Retinal pigment epithelial cell (primary cell): ENCODE measurements around the gene SEC11C.

ENCODE experiments used
- DNase-seq: peaks from one replicate; pipeline ENCODE4 v3.0.0-alpha.2; 2010; ENCODE audit warnings: low read depth
- H3K4me3 ChIP-seq: 2 replicates; pipeline ENCODE4 v1.5.1; 2011; ENCODE audit warnings: mild to moderate bottlenecking, low read length, control low read depth, moderate library complexity
- CTCF ChIP-seq: conservative IDR thresholded peaks from 2 replicates; pipeline ENCODE4 v1.5.1; 2011; ENCODE audit warnings: low read depth, low read length, control low read depth, inconsistent platforms

SEC11C gene

GRCh38 chr18:59139615-59140301, at the start of gene SEC11C:
SEC11C (plus strand) TSS chr18:59139884; CDS start chr18:59139949, 65 bp downstream.
- peak; percentile 93 for DNase-seq
- peak within 1 kb of the TSS; percentile 92 for H3K4me3 ChIP-seq
- no peak for TF ChIP-seq CTCF

- no peak for DNase-seq
- no peak overlapping the region for H3K4me3 ChIP-seq
- no peak for TF ChIP-seq CTCF
Measured at GRCh38 chr18:59090966-59091603, 48.6 kb upstream of the SEC11C start.

- no peak for TF ChIP-seq CTCF
- DNase-seq: no peak
- no peak overlapping the region for H3K4me3 ChIP-seq
Measured at GRCh38 chr18:59093668-59094067, 46.0 kb upstream of the SEC11C start.

GRCh38 chr18:59094569-59094968, 45.1 kb upstream of the SEC11C start:
- no peak overlapping the region for H3K4me3 ChIP-seq
- no peak for TF ChIP-seq CTCF
- DNase-seq: no peak

- DNase-seq: no peak
- H3K4me3 ChIP-seq: no peak overlapping the region
- no peak for TF ChIP-seq CTCF
Measured at GRCh38 chr18:59096098-59096789, 43.4 kb upstream of the SEC11C start.

GRCh38 chr18:59101830-59102414, 37.8 kb upstream of the SEC11C start:
- no peak overlapping the region for H3K4me3 ChIP-seq
- TF ChIP-seq CTCF: no peak
- DNase-seq: no peak
